HepG2 (cell line): Measurements from ENCODE around the gene UBE2N.

ENCODE experiments used
- HDAC2 ChIP-seq: sonication (generic); formaldehyde crosslinking; IDR thresholded peaks from 2 replicates; pipeline ENCODE4 v1.4.0; 2020; ENCODE audit warnings: missing genetic modification reagents
- ZNF446 ChIP-seq: sonication (generic); formaldehyde crosslinking; IDR thresholded peaks from 2 replicates; pipeline ENCODE4 v1.5.0; 2020; ENCODE audit warnings: mild to moderate bottlenecking, missing genetic modification reagents
- ZNF768 ChIP-seq: sonication (generic); formaldehyde crosslinking; IDR thresholded peaks from 2 replicates; pipeline ENCODE4 v1.4.0; 2020; ENCODE audit warnings: missing genetic modification reagents
- TF ChIP-seq, protein P1 (sequence below): sonication (generic); formaldehyde crosslinking; IDR thresholded peaks from 2 replicates; pipeline ENCODE4 v1.5.0; 2020; ENCODE audit warnings: mild to moderate bottlenecking, missing genetic modification reagents, moderate library complexity

GRCh38 chr12:93413064-93413463, 28.7 kb downstream of the UBE2N start:
- TF ChIP-seq, protein P1, sequence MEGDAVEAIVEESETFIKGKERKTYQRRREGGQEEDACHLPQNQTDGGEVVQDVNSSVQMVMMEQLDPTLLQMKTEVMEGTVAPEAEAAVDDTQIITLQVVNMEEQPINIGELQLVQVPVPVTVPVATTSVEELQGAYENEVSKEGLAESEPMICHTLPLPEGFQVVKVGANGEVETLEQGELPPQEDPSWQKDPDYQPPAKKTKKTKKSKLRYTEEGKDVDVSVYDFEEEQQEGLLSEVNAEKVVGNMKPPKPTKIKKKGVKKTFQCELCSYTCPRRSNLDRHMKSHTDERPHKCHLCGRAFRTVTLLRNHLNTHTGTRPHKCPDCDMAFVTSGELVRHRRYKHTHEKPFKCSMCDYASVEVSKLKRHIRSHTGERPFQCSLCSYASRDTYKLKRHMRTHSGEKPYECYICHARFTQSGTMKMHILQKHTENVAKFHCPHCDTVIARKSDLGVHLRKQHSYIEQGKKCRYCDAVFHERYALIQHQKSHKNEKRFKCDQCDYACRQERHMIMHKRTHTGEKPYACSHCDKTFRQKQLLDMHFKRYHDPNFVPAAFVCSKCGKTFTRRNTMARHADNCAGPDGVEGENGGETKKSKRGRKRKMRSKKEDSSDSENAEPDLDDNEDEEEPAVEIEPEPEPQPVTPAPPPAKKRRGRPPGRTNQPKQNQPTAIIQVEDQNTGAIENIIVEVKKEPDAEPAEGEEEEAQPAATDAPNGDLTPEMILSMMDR = no peak
- TF ChIP-seq ZNF768 (CRISPR knock-in tag) = no peak
- TF ChIP-seq HDAC2 (CRISPR knock-in tag) = no peak
- TF ChIP-seq ZNF446 = no peak
